ENCODE results near the gene MORN1.

GRCh38 chr1:2427051-2427450, 35.7 kb upstream of the MORN1 start:
- TF ChIP-seq CTCF (IDR thresholded peaks at IDR 0.05), result no peak
- no peak for TF ChIP-seq POLR2A (IDR thresholded peaks at IDR 0.05)
